BE2C (cell line): ENCODE measurements around the gene ADGRG7.

ENCODE experiments used
- DNase-seq: peaks from one replicate; pipeline ENCODE4 v3.0.0-alpha.2; 2020
- H3K27me3 ChIP-seq: fragments of 250-450 bp; sonication (Bioruptor Pico); 2 replicates; pipeline ENCODE4 v1.5.1; 2020; ENCODE audit warnings: mild to moderate bottlenecking
- H3K36me3 ChIP-seq: fragments of 250-450 bp; sonication (Bioruptor Pico); 2 replicates; pipeline ENCODE4 v1.5.1; 2020; ENCODE audit warnings: mild to moderate bottlenecking
- H3K4me1 ChIP-seq: fragments of 250-450 bp; sonication (Bioruptor Pico); 2 replicates; pipeline ENCODE4 v1.5.1; 2020
- H3K4me3 ChIP-seq: 2 replicates; pipeline ENCODE4 v1.5.1; 2011; ENCODE audit warnings: low read depth, low read length
- H3K9me3 ChIP-seq: fragments of 250-450 bp; sonication (Bioruptor Pico); 2 replicates; pipeline ENCODE4 v1.5.1; 2020
- TF ChIP-seq, protein P1 (sequence below): IDR thresholded peaks from 2 replicates; pipeline ENCODE4 v1.5.1; 2012; ENCODE audit warnings: mild to moderate bottlenecking, low read depth, low read length

The ADGRG7 gene

DNA sequence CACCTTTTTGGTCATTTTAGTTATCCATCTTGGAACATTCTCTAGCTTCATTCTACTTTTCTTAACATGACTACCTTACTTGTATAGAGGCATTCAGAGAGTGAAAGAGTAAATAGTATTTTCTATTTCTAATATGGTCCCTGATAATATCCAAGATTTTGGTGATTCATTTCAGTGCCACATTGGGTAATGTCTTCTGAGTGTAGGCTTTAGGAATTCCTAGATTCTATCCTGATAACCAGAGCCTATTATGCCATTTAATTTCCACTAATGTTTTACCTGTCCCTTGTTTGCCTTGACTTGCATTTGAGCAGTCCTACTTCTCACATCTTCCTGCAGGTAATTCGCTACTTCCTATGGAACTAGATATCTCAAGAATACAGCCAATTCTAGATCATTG is 21.8 kb downstream of the ADGRG7 start:
- H3K36me3 ChIP-seq = no peaks in the 10 kb centered on the region
- H3K27me3 ChIP-seq = peaks cover 5% of the 10 kb centered on the region; the same call in 1 of the 2 replicates
- no peak overlapping the region for H3K4me3 ChIP-seq
- TF ChIP-seq, protein P1, sequence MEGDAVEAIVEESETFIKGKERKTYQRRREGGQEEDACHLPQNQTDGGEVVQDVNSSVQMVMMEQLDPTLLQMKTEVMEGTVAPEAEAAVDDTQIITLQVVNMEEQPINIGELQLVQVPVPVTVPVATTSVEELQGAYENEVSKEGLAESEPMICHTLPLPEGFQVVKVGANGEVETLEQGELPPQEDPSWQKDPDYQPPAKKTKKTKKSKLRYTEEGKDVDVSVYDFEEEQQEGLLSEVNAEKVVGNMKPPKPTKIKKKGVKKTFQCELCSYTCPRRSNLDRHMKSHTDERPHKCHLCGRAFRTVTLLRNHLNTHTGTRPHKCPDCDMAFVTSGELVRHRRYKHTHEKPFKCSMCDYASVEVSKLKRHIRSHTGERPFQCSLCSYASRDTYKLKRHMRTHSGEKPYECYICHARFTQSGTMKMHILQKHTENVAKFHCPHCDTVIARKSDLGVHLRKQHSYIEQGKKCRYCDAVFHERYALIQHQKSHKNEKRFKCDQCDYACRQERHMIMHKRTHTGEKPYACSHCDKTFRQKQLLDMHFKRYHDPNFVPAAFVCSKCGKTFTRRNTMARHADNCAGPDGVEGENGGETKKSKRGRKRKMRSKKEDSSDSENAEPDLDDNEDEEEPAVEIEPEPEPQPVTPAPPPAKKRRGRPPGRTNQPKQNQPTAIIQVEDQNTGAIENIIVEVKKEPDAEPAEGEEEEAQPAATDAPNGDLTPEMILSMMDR = no peak
- H3K9me3 ChIP-seq = no peaks in the 10 kb centered on the region
- no peaks in the 10 kb centered on the region for H3K4me1 ChIP-seq
- DNase-seq = no peak

DNA sequence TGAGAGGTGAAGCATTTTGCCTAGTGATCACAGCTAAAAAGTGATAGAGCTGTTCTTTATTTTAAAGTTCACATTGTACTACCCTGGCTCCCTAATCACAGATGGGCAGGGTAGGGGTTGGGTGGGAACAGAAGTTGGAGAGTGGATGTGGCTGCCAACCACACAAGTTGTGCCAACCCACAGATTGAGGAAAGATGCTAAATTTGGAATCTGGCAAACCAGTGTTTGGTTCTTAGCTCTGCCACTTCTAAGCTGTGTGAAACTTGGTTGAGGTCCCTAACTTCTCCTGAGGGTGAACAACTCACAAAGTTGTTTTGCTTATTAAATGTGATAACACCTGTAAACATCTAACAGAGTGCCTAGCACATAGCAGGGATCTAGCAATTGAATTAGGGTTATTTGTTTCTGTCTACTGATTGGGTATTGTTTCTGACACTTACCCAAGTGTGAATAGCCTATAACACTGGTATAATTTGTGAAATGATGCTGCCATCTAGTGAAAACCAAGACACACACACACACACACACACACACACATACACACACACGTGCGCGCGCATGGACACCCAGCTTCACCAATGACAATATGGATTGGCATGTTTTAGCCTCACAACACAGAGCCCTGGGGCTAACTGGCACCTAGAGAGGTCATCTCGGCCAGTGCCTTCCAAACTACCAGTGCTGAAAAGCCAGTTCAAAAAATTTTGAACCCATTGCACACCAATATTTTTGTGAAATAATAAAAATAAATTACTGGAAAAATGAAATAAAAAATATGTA is 25.3 kb downstream of the ADGRG7 start:
- no peaks in the 10 kb centered on the region for H3K36me3 ChIP-seq
- peak; percentile 36 for DNase-seq
- H3K4me1 ChIP-seq = no peaks in the 10 kb centered on the region
- H3K9me3 ChIP-seq = no peaks in the 10 kb centered on the region
- TF ChIP-seq, protein P1 = peak; percentile 32
- H3K4me3 ChIP-seq = no peak overlapping the region
- H3K27me3 ChIP-seq = peaks cover under 1% of the 10 kb centered on the region; the same call in 1 of the 2 replicates

DNA sequence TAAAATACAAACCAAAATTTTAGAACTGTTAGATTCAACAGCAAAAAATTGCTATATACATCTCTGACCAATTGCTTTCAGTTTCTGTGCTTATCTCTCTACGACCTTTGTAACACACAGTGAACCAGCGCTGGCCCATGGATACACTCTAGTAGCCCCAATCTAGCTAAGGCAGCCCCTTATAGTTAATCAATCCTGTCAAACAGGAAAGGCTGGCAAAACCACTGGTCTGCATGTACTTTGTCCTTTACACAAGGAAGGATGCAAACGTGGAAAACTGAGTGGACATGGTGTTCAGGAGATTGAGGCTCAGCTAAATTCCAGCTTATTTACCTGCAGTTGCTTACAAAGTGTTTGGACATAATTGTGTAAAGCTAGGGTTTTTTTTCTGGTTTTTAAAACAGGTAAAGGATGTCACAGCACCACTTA is 25.9 kb downstream of the ADGRG7 start:
- TF ChIP-seq, protein P1 = no peak
- no peak for DNase-seq
- Histone ChIP-seq H3K27me3 (no peaks in the 10 kb centered on the region; the same call in 1 of the 2 replicates), H3K9me3 (no peaks in the 10 kb centered on the region), H3K36me3 (no peaks in the 10 kb centered on the region), H3K4me3 (no peak overlapping the region), H3K4me1 (no peaks in the 10 kb centered on the region)

DNA sequence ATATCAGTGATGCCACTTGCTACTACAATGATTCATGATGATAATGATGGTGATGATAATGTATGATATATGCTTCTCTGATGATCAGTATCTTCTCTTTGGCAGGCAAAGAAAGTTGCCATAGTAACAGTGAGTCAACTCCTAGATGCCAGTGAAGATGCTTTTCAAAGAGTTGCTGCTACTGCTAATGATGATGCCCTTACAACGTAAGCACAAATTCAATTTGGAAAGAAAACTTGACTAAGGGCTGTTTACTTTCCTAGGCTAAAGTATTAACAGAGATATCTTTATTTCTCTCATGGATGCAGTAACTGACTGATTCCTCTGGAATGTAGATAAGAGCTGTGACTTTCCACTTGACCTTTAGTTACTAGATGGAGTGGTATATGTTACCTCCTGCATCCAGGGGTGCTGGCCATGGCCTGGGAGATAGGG is 27.8 kb downstream of the ADGRG7 start:
- TF ChIP-seq, protein P1 = no peak
- Histone ChIP-seq H3K4me1 (peaks cover 10% of the 10 kb centered on the region), H3K27me3 (0 out of 2 replicates have a peak, but pooled peaks cover under 1% of the 10 kb centered on the region), H3K4me3 (no peak overlapping the region), H3K9me3 (no peaks in the 10 kb centered on the region), H3K36me3 (no peaks in the 10 kb centered on the region)
- DNase-seq = no peak

DNA sequence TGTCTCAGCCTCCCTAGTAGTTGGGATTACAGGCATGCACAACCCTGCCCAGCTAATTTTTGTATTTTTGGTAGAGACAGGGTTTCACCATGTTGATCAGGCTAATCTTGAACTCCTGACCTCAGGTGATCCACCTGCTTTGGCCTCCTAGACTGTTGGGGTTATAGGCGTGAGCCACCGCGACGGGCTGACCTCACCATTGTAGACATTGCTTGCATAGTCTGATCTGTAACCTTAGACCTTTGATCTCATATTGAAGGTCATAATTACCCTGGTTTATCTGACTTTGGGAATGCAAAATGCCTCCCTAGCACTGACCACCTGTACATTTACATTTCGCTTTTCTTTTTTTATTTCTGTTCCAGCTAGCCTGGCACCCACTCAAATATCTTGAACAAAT is 31.2 kb downstream of the ADGRG7 start:
- TF ChIP-seq, protein P1 = no peak
- H3K4me1 ChIP-seq = peaks cover 10% of the 10 kb centered on the region
- no peak for DNase-seq
- no peaks in the 10 kb centered on the region for H3K9me3 ChIP-seq
- no peak overlapping the region for H3K4me3 ChIP-seq
- H3K36me3 ChIP-seq = no peaks in the 10 kb centered on the region
- H3K27me3 ChIP-seq = peaks cover 10% of the 10 kb centered on the region

DNA sequence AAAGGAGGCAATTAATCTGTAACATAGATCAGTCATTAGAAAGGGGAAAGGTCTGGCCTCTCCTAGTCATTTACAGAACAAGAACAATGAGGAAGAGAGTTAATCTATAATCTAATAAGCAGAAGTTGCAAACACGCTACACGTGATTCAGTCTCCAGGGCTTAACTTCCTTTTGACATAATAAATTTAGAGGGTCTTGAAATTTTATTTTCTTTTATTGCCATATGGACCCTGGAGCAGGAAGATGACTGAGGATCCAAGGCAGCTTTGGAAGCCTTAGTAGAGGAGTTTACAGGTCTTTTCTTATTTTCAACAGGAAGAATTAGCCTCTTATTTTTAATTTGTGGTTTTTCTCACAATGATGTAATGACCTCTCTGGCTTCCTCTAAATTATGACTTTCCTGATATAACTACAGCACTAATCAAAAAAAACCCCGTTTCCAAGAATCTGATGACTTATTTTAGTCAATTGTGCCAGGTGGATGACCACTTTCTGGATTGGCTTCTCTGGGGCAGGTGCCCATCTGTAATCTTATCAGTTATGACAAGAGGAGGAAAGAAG is 32.2 kb downstream of the ADGRG7 start:
- DNase-seq = no peak
- Histone ChIP-seq H3K36me3 (no peaks in the 10 kb centered on the region), H3K4me1 (peaks cover 10% of the 10 kb centered on the region)

More for the DNA sequence above, 32.2 kb downstream of the ADGRG7 start:
- Histone ChIP-seq H3K9me3 (no peaks in the 10 kb centered on the region), H3K27me3 (peaks cover 12% of the 10 kb centered on the region), H3K4me3 (no peak overlapping the region)
- TF ChIP-seq, protein P1 = no peak
